Measurements from ENCODE around the gene EIF2B4.

DNA sequence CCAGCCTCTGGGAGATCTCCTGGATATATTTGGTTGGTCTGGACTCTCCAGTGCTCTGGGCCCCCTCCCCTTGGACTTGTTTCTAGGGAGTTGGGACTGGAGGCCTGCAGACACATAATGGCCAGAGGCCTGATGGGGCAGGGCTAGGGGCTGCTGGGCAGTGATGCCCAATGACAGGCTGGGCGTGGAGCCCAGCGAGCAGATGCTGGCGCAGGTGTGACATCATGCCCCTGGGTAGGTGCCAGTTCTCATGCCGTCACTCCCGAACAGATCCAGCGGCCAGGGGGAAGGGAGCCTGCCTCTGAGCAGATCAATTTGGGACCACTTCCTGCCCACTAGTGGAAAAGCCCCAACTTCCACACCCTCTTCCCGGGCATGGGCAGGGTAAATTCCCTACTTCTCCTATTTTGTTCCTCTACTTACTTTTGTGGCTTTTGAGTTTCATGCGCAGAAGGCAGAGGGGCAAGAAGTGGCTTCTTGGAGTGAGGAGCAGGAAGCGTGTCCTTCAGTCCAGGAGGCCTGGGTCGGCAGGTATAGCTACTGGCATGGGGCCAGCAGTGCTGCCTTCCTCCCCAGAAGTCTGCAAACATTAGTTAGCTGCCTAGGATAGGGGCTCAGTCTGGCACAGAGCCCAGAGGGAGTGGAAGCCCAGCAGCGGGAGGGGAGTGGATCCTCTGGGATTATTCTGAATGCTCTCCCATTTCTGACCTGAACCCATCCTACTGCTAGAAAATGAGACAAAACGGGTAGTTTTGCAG lies 53.3 kb downstream of the EIF2B4 start:
- TF ChIP-seq, protein P1, sequence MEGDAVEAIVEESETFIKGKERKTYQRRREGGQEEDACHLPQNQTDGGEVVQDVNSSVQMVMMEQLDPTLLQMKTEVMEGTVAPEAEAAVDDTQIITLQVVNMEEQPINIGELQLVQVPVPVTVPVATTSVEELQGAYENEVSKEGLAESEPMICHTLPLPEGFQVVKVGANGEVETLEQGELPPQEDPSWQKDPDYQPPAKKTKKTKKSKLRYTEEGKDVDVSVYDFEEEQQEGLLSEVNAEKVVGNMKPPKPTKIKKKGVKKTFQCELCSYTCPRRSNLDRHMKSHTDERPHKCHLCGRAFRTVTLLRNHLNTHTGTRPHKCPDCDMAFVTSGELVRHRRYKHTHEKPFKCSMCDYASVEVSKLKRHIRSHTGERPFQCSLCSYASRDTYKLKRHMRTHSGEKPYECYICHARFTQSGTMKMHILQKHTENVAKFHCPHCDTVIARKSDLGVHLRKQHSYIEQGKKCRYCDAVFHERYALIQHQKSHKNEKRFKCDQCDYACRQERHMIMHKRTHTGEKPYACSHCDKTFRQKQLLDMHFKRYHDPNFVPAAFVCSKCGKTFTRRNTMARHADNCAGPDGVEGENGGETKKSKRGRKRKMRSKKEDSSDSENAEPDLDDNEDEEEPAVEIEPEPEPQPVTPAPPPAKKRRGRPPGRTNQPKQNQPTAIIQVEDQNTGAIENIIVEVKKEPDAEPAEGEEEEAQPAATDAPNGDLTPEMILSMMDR (IDR thresholded peaks at IDR 0.05): no peak
- no peak for TF ChIP-seq POLR2A (IDR thresholded peaks at IDR 0.05)
